Measurements from ENCODE around the gene RHOB.

Gene RHOB

DNA sequence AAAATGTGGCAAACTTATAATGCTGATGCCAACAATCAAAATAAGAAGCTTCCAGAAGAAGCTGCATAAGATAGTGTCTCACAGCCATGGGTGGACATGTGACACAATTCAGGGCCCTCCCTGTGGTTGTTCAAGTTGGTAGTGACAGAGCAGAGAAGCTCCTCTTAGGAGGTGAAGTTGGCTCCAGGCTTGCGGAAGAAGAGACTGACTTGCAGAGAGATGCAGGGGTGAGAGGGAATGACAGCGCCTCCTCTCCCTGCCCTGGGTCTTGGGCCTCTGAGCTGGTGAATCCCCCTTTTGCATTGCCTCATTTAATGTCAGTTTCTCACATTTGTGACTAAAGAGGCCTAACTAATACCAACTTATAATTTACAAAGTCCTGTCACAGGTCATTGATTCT is 23.0 kb upstream of the RHOB start:
- Histone ChIP-seq H3K4me1 (ENCODE audit: insufficient read depth, low read length) (peaks cover 38% of the 10 kb centered on the region), H3K27ac (ENCODE audit: low read depth, low read length) (no peak overlapping the region), H3K9me3 (ENCODE audit: low read length) (no peaks in the 10 kb centered on the region), H3K36me3 (ENCODE audit: insufficient read depth, low read length) (no peaks in the 10 kb centered on the region), H3K4me3 (ENCODE audit: low read depth in 1 of 2, low read length in 2 of 2) (no peak overlapping the region), H3K9ac (ENCODE audit: low read length) (no peak overlapping the region), H3K27me3 (ENCODE audit: control insufficient read depth in 1 of 2, insufficient read depth in 2 of 2, low read length in 2 of 2) (no peaks in the 10 kb centered on the region)

DNA sequence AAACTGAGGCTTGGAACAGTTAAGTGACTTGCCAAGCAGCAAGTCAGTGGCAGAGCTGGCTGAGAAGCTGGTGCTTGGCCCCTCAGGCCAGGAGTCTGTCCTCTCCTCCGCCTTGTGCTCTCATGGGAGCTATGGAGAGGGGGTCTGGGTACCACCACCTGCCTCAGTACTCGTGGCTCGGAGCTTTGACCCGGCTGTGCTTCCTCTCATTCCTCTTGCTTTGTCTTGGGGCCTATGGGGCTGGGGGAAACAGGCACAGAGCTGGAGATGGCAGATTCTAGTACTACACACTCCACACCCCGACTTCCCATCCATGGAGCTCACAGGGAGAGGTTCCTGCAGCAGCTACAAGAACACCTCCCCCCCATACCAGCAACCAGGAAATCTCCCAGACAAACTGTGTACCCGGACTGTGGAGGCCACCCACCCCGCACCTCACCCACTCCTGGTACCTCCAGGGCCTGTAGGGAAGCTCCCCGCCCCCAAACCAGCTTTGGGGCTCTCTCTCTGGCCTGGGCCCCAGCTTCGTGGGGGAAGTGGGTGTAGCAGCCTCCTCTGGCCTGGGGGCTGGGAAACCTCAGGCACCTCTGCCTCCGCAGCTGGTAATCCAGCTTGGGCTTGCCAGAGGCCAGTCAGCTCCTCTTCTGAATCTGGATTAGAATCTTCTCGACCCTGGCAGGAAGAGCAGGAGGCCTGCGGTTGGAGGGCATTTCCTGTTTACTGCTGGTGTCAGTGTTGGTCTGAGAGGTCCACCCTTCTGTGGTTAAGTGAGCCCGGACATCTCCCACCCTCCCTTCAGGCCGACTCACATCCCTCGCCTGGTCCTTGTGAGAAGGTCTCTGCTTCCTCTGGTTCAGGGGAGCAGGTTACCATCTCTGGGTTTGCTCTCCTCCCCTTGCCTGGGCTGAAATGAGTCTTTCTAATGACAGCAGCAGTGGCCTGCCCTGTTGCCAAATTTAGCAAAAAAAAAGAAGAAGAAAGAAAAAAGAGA is 22.3 kb upstream of the RHOB start:
- Histone ChIP-seq H3K4me3 (ENCODE audit: low read depth in 1 of 2, low read length in 2 of 2) (no peak overlapping the region), H3K27me3 (ENCODE audit: control insufficient read depth in 1 of 2, insufficient read depth in 2 of 2, low read length in 2 of 2) (no peaks in the 10 kb centered on the region), H3K27ac (ENCODE audit: low read depth, low read length) (no peak overlapping the region), H3K36me3 (ENCODE audit: insufficient read depth, low read length) (no peaks in the 10 kb centered on the region), H3K9me3 (ENCODE audit: low read length) (no peaks in the 10 kb centered on the region), H3K9ac (ENCODE audit: low read length) (no peak overlapping the region), H3K4me1 (ENCODE audit: insufficient read depth, low read length) (peaks cover 46% of the 10 kb centered on the region)

DNA sequence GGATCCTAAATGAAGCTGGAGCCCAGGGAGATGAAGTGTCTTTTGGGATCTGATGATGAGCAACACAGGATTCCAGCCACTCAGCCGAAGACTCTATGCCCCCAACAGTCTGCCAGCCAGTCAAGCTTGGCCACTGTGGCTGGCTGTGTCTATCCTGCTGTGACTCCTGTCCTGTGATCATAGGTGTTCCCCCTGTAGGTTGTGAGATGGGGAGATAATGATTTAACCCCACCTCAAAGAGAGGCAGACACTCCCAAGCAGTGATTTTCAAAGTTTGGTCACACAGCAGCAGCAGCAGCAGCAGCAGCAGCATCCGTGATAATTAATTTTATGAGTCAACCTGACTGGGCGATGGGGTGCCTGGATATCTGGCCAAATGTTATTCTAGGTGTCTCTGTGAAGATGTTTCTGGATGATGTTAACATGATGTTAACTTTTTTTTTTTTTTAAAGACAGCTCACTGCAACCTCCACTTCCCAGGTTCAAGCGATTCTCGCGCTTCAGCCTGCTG is 21.4 kb upstream of the RHOB start:
- Histone ChIP-seq H3K4me3 (ENCODE audit: low read depth in 1 of 2, low read length in 2 of 2) (no peak overlapping the region), H3K27me3 (ENCODE audit: control insufficient read depth in 1 of 2, insufficient read depth in 2 of 2, low read length in 2 of 2) (no peaks in the 10 kb centered on the region), H3K36me3 (ENCODE audit: insufficient read depth, low read length) (no peaks in the 10 kb centered on the region), H3K27ac (ENCODE audit: low read depth, low read length) (no peak overlapping the region), H3K9me3 (ENCODE audit: low read length) (no peaks in the 10 kb centered on the region), H3K9ac (ENCODE audit: low read length) (no peak overlapping the region), H3K4me1 (ENCODE audit: insufficient read depth, low read length) (peaks cover 42% of the 10 kb centered on the region)

DNA sequence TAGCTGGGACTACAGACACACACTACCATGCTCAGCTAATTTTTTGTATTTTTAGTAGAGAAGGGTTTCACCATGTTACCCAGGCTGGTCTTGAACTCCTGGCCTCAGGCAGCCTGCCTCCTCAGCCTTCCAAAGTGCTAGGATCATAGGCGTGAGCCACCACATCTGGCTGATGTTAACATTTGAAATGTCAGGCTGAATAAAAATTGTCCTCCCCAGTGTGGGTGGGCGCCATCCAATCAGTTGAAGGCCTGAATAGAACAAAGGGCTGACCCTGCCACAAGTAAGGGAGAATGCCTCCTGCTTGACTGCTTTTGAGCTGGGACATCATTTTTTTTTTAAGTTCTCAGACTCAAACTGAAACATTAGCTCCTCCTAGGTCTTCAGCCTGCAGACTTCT is 21.0 kb upstream of the RHOB start:
- no peak overlapping the region for H3K27ac ChIP-seq (ENCODE audit: low read depth, low read length)
- peaks cover 42% of the 10 kb centered on the region for H3K4me1 ChIP-seq (ENCODE audit: insufficient read depth, low read length)
- no peaks in the 10 kb centered on the region for H3K36me3 ChIP-seq (ENCODE audit: insufficient read depth, low read length)

DNA sequence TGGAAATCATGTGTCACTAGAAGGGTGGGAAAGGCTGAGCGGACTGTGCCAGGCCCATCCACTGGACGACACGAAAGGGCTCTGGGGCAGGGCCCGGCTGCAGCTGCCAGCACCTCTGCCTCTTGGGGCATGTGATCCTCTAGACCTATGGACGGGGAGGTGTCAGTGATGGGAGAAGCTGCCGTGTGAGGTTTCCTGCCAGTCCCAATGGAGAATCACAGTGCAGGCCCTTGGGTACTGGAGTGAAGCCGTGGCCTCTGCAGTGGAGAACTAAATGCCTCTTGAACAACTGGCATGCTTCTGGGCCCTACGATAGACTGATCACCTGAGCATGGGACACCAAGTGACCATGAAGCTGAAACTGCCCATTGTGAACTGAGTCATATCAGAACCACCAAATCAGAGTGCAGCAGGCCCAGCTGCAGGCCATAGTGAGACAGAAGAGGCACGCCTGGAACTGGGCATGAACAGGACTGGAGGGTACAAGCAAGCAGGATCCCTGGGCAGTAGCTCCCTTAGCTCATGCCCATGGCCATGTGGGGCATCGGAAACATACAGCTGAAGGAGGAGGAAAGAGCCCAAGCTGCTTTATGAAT is 18.8 kb upstream of the RHOB start:
- Histone ChIP-seq H3K9me3 (ENCODE audit: low read length) (no peaks in the 10 kb centered on the region), H3K27ac (ENCODE audit: low read depth, low read length) (no peak overlapping the region), H3K4me1 (ENCODE audit: insufficient read depth, low read length) (peaks cover 34% of the 10 kb centered on the region), H3K9ac (ENCODE audit: low read length) (no peak overlapping the region), H3K27me3 (ENCODE audit: control insufficient read depth in 1 of 2, insufficient read depth in 2 of 2, low read length in 2 of 2) (no peaks in the 10 kb centered on the region), H3K4me3 (ENCODE audit: low read depth in 1 of 2, low read length in 2 of 2) (no peak overlapping the region), H3K36me3 (ENCODE audit: insufficient read depth, low read length) (no peaks in the 10 kb centered on the region)

More for the DNA sequence above, 21.0 kb upstream of the RHOB start:
- H3K9me3 ChIP-seq (ENCODE audit: low read length) = no peaks in the 10 kb centered on the region
- H3K4me3 ChIP-seq (ENCODE audit: low read depth in 1 of 2, low read length in 2 of 2) = no peak overlapping the region
- H3K9ac ChIP-seq (ENCODE audit: low read length) = no peak overlapping the region
- H3K27me3 ChIP-seq (ENCODE audit: control insufficient read depth in 1 of 2, insufficient read depth in 2 of 2, low read length in 2 of 2) = no peaks in the 10 kb centered on the region

DNA sequence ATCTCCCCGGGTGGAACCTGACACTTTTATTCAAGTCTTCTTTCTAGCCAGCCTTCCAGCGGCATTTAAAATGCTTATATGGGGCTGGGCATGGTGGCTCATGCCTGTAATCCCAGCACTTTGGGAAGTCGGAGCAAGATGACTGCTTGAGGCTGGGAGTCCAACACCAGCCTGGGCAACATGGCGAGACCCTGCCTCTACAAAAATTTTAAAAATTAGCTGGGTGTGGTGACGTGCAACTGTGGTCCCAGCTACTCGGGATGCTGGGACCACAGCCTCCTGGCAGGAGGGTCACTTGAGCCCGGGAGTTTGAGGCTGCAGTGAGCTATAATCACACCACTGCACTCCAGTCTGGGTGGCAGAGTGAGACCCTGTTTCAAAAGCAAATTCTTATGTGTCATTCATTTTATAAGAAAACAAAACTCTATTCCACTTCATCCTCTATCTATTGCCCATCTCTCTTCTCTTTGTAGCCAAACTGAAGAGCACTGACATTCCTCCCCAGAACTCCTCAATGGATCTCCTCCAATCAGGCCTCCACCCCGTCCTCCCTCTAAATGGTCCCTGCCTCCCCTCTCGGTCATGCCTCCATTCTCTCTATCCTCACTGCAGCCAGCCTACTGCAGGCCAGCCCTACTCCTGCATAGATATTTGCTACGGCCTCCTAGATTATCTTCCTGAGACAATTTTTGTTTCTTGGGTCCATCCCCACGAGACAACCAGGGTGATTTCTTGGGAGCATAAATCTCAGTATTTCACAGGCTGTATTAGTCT is 18.0 kb upstream of the RHOB start:
- Histone ChIP-seq H3K27me3 (ENCODE audit: control insufficient read depth in 1 of 2, insufficient read depth in 2 of 2, low read length in 2 of 2) (no peaks in the 10 kb centered on the region), H3K9me3 (ENCODE audit: low read length) (no peaks in the 10 kb centered on the region), H3K9ac (ENCODE audit: low read length) (no peak overlapping the region), H3K4me1 (ENCODE audit: insufficient read depth, low read length) (peaks cover 34% of the 10 kb centered on the region), H3K27ac (ENCODE audit: low read depth, low read length) (no peak overlapping the region), H3K36me3 (ENCODE audit: insufficient read depth, low read length) (no peaks in the 10 kb centered on the region), H3K4me3 (ENCODE audit: low read depth in 1 of 2, low read length in 2 of 2) (no peak overlapping the region)

DNA sequence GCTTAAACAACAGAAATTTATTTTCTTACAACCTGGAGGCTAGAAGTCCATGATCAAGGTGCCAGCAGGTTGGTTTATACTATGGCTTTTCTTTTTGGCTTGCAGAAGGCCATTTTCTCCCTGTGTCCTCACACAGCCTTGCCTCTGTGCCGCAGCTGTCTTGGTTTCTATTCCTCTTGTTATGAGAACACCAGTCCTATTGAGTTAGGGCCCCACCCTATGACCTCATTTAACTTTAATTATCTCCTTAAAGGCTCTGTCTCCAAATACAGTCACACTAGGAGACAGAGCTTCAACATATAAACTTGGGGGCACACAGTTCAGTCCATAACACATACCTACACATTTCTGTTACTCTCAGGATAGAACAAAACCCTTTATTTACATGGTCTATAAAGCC is 17.3 kb upstream of the RHOB start:
- Histone ChIP-seq H3K27me3 (ENCODE audit: control insufficient read depth in 1 of 2, insufficient read depth in 2 of 2, low read length in 2 of 2) (no peaks in the 10 kb centered on the region), H3K27ac (ENCODE audit: low read depth, low read length) (no peak overlapping the region), H3K4me3 (ENCODE audit: low read depth in 1 of 2, low read length in 2 of 2) (no peak overlapping the region), H3K4me1 (ENCODE audit: insufficient read depth, low read length) (peaks cover 31% of the 10 kb centered on the region), H3K9ac (ENCODE audit: low read length) (no peak overlapping the region), H3K9me3 (ENCODE audit: low read length) (no peaks in the 10 kb centered on the region), H3K36me3 (ENCODE audit: insufficient read depth, low read length) (no peaks in the 10 kb centered on the region)

DNA sequence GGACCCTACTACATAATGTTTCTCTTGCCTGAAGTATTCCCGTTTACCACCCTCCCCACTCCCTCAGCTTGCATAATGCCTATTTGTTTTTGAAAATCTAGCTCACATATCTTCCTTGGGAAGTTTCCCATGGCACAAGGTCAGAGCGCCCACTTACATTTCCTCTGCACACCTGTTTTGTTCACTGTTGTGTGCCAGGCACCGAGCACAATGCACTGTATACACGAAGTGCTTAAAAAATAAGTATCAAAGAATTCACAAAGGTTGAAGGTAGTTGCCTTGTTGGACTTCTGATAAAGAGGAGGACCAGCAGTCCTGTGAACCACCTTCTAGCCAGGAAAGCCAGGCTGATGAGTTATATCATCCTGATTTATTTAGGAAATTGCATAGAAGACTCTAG is 16.8 kb upstream of the RHOB start:
- H3K27me3 ChIP-seq (ENCODE audit: control insufficient read depth in 1 of 2, insufficient read depth in 2 of 2, low read length in 2 of 2) = no peaks in the 10 kb centered on the region
- no peaks in the 10 kb centered on the region for H3K9me3 ChIP-seq (ENCODE audit: low read length)
- no peak overlapping the region for H3K4me3 ChIP-seq (ENCODE audit: low read depth in 1 of 2, low read length in 2 of 2)
- no peak overlapping the region for H3K27ac ChIP-seq (ENCODE audit: low read depth, low read length)
- H3K9ac ChIP-seq (ENCODE audit: low read length) = no peak overlapping the region
- H3K4me1 ChIP-seq (ENCODE audit: insufficient read depth, low read length) = peaks cover 26% of the 10 kb centered on the region
- H3K36me3 ChIP-seq (ENCODE audit: insufficient read depth, low read length) = no peaks in the 10 kb centered on the region

DNA sequence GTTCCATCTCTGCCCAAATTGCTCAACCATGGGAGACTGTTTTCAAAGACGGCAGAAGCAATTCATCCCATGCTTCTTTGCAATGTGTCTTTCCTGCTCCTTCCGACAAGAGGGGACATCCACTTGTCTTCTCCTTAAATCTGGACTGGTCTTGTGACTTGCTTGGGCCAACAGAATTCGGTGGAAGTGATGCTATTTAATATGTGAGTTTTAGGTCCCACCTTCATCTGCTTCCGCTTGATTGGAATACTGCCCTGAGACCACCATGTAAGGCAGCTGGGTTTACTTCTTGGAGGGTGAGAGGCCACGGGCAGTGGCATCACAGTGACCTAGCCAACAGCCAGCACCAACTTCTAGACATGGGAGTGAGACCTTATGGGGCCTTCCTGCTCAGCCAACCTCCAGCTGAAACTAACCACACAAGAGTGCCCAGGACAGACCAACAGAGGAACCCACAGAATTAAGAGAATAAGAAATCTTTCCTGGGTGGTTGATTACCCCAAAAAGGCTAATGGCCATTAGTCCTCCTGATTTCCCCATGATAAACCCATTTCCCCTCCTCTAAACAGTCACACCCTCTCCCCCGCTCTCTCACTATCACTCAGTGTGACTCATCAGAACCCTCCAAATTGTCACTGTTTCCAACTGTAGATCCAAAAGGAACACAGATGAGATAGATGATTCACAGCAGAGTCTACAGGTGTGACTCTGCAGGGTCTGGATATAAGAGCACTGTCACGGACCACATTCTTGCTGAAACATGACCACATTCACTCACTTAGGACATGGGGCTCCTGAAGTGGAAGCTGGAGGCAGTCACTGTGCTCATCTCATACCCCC is 16.2 kb upstream of the RHOB start:
- H3K27ac ChIP-seq (ENCODE audit: low read depth, low read length) = no peak overlapping the region
- no peaks in the 10 kb centered on the region for H3K36me3 ChIP-seq (ENCODE audit: insufficient read depth, low read length)
- no peak overlapping the region for H3K9ac ChIP-seq (ENCODE audit: low read length)
- H3K4me1 ChIP-seq (ENCODE audit: insufficient read depth, low read length) = peaks cover 21% of the 10 kb centered on the region
- H3K9me3 ChIP-seq (ENCODE audit: low read length) = no peaks in the 10 kb centered on the region
- H3K4me3 ChIP-seq (ENCODE audit: low read depth in 1 of 2, low read length in 2 of 2) = no peak overlapping the region
- no peaks in the 10 kb centered on the region for H3K27me3 ChIP-seq (ENCODE audit: control insufficient read depth in 1 of 2, insufficient read depth in 2 of 2, low read length in 2 of 2)

DNA sequence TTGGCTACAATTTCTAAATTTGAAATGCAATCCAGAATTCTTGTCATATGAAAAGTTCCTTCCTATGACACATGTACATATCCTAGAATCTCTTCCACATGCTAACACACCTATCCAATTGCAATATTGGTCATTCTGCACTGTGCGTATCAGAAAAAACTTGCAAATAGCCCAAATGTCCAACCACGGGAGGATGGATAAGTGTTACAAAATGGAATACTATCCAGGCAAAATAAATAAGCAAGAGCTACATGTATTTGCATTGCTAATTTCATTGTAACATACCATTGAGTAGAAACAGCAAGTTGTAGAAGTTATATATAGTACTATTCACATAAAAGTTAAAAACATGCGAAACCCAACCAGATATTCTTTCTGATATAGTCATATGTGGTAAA is 15.6 kb upstream of the RHOB start:
- no peaks in the 10 kb centered on the region for H3K36me3 ChIP-seq (ENCODE audit: insufficient read depth, low read length)
- H3K9me3 ChIP-seq (ENCODE audit: low read length) = no peaks in the 10 kb centered on the region
- no peak overlapping the region for H3K27ac ChIP-seq (ENCODE audit: low read depth, low read length)
- H3K4me3 ChIP-seq (ENCODE audit: low read depth in 1 of 2, low read length in 2 of 2) = no peak overlapping the region
- H3K9ac ChIP-seq (ENCODE audit: low read length) = no peak overlapping the region
- peaks cover 21% of the 10 kb centered on the region for H3K4me1 ChIP-seq (ENCODE audit: insufficient read depth, low read length)
- no peaks in the 10 kb centered on the region for H3K27me3 ChIP-seq (ENCODE audit: control insufficient read depth in 1 of 2, insufficient read depth in 2 of 2, low read length in 2 of 2)
